SHP77 treated with DMSO at 0.1 percent for 48 hours (cell line): ENCODE results near the gene DNASE1L3.

ENCODE experiments used
- DNase-seq: peaks from one replicate; lab custom pipeline; 2025; lab: John Stamatoyannopoulos, UW

The DNASE1L3 gene

DNA sequence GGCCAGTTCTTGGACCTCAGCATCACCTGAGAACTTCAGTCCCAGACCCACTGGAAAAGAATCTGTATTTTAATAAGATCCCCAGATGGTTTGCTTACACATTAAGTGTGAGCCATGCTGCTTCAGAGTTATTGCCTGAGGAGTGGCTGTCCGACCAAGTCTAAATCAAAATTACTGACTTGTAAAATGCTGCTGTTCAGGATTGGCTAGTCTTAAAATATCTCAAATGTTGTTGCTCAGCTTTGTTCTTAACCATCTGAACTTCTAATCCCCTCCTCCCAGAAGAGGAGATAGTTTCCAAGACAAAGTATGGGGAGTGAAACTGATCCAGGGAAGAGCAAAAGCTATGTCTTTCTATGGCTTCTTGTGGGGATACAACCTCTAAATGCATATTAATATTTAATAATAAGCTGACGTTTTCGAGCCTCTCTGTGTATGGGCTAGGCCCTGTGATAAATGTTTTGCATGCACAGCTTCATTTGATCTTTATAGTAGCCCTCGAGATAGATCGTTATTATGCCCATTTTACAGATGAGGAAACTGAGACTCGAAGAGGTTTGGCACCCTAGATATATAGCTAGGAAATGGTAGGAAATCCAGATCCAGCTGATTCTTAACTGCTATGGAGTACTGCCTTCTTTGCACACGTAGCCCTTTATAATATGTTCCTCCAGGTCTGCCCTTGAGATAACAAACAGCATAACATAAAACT lies 52.2 kb downstream of the DNASE1L3 start:
- DNase-seq, result no peak

DNA sequence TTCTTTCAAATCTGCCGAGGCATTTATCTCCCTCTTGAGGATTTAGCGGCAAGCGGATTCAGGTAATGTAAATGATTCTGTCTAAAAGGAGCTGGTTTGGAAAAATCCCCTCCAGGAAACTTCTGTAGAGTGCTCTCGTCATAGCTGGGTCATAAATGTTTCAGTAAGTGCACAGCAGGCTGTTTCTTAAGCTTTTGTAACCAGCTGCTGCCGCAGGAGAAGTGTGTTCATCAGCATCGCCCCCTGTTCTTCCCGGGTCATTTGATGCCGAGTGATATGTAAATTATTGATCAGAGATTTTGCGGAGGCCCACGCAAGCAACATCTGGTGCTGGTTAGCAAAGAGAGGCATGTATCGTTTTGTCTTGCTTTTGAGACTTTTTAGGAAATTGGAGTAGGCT lies 53.1 kb downstream of the DNASE1L3 start:
- DNase-seq, result no peak

- DNase-seq, result no peak
These were observed 54.9 kb downstream of the DNASE1L3 start for GRCh38 chr3:58155838-58156237.

- DNase-seq, result no peak
These were observed 55.9 kb downstream of the DNASE1L3 start for GRCh38 chr3:58154626-58155449.

- no peak for DNase-seq
These were observed 57.4 kb downstream of the DNASE1L3 start for GRCh38 chr3:58153371-58153770.

GRCh38 chr3:58152225-58153015 lies 58.4 kb downstream of the DNASE1L3 start:
- DNase-seq, result no peak

DNA sequence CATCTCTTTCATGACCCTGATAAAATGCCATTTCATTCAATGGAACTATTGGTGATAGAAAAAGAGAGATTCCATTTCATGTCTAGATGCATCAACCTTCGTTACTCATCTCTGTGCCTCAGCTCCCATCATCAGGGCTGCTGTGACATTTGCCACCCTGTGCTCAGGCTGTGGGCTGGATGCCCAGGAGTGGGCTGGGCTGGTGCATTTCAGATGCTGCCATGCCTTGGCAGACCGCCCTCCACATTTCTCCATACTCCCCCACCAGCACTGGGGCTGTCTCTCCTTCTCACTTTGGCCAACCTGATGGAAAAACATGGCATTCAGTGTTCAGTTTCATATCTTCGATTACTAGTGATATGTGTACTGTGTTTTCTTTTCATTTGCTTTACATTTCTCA lies 59.1 kb downstream of the DNASE1L3 start:
- DNase-seq, result no peak

DNA sequence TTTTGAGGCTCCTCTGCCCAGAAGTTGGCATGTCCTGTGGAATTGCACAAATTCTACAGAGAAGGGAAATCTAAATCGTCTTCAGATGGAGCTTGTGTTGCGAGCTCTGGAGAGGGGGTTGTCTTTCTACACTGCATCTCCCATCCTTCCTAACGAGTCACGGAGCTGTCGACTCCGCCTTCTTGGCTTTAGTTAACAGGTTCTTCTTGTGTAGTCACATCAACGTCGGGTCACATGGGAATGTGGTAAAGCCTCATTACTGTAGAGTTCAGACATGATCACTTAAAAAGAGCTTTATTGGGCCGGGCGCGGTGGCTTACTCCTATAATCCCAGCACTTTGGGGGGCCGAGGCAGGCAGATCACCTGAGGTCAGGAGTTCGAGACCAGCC lies 60.0 kb downstream of the DNASE1L3 start:
- no peak for DNase-seq

DNA sequence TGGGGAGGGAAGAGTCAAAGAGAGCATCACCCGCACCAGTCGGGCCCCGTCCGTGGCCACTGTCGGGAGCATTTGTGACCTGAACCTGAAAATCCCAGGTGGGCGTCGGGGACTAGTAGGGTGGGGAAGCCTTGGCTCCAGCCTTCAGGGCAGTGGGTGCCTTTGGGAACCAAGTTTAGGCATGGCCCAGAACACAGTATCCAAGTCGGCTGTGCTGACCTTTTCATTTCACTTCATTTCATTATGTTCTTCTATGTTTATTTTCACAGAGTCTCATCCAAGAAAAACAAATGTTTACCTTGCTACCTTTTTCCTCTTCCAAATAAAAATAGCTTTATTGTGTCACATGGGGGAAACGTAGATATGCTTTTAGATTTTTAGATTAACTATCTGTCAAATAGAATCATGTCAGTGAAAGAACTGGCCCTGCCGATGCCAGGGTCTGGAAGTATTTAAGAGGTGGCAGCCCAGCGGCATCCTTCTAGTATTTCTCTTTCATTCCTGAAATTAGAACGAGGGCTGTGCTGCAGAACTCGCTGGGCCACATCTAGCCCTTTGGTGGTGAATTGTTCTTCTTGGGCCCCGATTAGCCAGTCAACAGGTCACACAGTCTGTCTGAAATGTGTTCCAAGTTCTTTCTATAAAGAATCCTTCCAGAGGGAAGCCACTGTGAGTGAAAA lies 60.5 kb downstream of the DNASE1L3 start:
- no peak for DNase-seq

- DNase-seq, result no peak
These were observed 62.7 kb downstream of the DNASE1L3 start for GRCh38 chr3:58148049-58148448.

- peak; percentile 71 for DNase-seq
These were observed 66.1 kb downstream of the DNASE1L3 start for GRCh38 chr3:58144478-58145325.

DNA sequence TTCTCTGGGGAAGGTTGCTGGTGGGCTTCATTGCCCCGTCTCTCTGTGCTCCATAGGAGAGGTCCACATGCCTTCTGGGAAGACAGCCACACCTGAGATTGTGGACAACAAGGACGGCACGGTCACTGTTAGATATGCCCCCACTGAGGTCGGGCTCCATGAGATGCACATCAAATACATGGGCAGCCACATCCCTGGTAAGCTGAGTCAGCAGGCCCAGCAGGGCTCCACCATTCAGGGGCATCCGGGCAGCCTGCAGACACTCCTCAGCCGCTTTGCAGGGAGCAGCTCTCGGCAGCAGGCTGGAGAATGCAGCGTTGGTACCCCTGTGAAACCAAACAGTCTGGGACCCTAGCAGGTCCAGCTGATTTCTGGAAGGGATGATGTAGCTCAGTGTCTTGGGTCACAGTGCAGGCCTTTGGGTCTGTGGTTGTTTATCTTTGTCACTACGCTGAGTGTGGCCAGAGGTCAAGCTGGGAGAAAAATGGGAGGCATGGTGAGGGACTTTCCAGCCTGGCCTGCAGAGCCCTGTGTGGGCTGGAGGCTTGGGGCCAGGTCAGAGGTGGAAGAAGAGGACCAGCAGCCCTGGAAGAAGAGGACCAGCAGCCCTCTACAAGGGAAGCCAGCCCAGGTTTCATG lies 67.2 kb downstream of the DNASE1L3 start:
- DNase-seq, result no peak
